ENCODE data around the gene ZNF197. TPM values are rescaled to one million over a fixed set of nuclear protein-coding genes. Genes with fewer than 3 reads are reported as not detected.
A peak's percentile ranks its signal among the peaks of the same experiment; 100 is the strongest.
"Not testable (repeated sequence)": the region's sequence is repeated elsewhere in the genome, so short reads cannot be mapped to it uniquely, and the experiment has no call there.

The ZNF197 gene
- total RNA-seq, 1 experiment from 2014 or later: 7.6 TPM

DNA sequence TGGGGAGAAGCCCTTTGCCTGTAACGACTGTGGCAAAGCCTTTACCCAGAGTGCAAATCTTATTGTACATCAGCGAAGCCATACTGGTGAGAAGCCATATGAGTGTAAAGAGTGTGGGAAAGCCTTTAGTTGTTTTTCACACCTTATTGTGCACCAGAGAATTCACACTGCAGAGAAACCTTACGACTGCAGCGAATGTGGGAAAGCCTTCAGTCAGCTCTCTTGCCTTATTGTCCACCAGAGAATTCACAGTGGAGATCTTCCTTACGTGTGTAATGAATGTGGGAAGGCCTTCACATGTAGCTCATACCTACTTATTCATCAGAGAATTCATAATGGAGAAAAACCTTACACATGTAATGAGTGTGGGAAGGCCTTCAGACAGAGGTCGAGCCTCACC lies 34.6 kb downstream of the ZNF197 start:
- no peak for DNase-seq (ENCODE audit: low read depth)

DNA sequence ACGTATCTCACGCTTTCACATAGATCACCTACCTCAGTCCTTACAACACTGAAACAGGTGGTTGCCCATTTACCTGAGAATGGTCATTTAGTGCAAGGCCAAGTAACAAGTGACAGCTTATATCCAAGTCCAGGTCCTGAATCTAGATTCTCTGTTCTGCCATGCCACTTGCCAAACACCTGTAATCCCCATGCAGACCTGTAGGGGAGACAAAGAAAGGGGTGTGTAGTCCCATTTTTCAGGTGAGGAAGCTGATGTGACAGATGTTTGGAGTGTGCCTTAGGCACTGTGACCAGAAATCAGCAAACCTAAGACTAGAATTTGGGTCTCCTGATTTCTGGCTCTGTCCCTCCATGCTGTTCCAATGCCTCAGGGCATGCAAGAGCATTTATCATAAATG lies 36.4 kb downstream of the ZNF197 start:
- DNase-seq (ENCODE audit: low read depth): no peak

DNA sequence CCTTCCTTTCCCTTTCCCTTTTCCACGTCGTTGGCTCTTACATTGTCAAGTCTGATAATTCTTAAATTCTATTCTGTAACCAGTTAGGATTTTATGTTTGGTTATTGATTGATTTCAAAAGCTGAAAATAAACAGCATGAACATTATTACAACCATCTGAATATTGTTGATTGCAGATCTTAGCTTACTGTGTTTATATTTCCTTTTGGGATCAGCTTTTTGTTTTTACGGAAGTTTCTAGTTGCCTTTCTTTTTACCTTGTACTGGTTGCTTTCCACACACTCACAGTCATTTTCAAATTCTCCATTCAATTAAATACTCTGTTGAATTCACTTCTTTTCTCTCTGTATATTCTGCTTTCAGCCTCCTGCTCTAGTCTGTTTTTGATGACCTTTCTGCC lies 40.3 kb downstream of the ZNF197 start:
- no peak for DNase-seq (ENCODE audit: low read depth)

DNA sequence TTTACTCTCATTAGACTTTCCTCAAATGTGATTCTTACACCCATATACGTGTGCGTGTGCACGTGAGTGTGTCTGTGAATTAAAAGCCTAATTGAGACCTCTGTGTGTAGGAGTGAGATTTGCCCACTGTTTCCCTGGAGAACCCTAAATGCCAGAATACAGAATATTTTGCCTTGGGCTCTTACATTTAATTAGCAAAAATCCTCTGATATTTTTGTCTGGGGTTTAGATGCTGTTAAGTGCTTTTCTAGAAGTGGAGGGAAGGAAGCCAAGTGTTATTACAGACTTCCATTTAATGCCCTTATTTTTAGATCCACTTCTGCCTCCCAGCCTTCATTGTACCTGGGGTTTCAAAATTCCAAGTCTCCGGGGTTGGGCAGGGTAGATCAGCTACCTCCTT lies 41.5 kb downstream of the ZNF197 start:
- DNase-seq (ENCODE audit: low read depth): no peak

DNA sequence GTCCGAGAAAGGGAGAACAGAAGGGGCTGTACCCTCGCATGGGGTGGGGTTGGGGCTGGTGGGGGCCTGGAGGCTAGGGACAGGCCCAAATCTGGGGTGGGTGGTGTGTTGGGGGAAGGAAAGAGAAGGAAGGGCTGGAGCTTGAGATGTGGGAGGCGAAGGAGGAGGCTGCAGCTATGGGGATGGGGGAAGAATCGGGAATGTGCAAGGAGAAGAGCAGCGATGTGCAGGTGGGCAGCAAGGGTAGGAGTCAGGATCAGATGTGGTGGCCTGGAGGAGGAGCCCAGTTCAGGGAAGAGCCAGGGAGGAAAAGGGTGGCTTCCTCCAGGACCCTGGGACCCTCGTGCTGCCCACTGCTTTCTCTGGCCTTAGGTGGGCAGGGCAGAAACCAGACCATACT lies 44.9 kb downstream of the ZNF197 start:
- DNase-seq (ENCODE audit: low read depth): no peak

DNA sequence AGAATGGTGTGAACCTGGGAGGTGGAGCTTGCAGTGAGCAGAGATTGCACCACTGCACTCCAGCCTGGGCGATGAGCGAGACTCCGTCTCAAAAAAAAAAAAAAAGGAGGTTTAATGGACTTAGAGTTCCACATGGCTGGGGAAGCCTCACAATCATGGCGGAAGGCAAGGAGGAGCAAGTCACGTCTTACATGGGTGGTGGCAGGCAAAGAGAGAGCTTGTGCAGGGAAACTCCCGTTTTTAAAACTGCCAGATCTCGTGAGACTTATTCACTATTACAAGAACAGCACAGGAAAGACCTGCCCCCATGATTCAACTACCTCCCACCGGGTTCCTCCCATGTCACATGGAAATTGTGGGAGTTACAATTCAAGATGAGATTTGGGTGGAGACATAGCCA lies 48.6 kb downstream of the ZNF197 start:
- not testable (repeated sequence) for DNase-seq (ENCODE audit: low read depth)

DNA sequence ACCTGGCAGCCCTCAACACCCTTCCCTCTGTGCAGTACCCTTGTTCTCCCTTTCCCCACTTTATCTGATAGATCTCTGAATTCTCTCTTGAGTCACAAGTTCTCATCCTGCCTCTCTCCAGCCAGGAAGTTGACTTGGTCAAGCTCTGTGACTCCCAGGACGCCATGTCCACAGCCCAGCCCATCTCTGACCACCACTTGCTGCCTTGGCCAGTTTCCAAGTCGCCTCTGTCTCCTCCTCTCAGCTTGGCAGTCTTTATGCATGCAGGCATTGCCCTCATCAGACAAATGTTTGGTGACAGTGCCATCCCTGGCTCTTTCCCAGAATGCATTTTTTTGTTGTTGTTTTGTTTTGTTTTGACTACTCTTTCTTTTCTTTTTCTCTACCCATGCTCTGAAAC lies 49.4 kb downstream of the ZNF197 start:
- no peak for DNase-seq (ENCODE audit: low read depth)

DNA sequence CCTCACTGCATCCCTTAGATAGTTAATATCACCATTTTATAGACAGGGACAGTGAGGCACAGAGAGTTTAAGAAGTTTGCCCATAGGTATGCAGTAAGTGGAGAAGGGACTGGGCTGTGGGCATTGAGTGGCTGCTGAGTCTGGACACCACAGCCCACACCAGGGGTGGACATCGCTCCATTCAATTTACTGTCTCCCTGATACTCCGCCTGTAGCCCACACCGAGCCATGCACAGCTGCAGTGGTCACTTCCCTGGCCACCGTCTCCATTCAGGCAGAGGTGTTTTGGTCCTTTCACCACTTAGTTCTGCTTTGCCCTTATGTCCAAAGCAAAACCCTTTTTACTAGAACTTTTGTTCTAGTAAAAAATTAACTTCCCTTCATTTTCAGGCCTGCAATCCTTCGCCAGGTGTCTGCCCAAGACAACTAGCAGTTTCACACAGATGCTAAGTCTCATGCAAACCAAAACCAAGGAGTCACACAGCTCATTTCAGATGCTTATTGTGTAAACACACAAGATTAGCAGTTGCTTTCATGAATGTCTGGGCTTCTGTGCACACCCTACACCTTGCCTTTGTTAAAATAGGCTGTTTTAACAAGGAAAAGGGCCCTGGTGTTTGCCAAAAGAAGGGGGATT lies 53.8 kb downstream of the ZNF197 start:
- no peak for DNase-seq (ENCODE audit: low read depth)

DNA sequence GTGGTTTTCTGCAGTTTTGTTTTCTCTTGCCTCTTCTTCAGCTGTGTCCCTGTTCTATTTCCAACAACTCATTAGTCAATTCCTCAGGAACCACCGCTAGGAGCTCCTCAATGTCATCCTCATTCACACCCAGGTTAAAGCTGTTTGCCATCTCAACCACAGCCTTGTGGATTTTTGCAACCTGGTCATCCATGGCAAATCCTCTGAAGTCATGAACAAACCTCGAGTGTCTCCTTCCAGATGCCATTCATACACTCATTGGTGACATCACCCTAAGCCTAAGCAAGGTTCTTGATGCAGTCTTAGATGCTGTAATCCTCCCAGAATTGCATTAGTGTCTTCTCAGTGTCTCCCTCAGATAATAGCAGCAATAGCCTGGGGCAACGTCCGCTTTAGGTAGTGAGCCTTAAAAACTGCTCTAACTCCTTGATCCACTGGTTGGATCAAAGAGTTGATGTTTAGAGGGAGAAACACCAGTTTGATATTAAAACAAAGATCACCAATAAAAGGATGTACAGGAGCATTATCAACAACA lies 56.2 kb downstream of the ZNF197 start:
- DNase-seq (ENCODE audit: low read depth): no peak

DNA sequence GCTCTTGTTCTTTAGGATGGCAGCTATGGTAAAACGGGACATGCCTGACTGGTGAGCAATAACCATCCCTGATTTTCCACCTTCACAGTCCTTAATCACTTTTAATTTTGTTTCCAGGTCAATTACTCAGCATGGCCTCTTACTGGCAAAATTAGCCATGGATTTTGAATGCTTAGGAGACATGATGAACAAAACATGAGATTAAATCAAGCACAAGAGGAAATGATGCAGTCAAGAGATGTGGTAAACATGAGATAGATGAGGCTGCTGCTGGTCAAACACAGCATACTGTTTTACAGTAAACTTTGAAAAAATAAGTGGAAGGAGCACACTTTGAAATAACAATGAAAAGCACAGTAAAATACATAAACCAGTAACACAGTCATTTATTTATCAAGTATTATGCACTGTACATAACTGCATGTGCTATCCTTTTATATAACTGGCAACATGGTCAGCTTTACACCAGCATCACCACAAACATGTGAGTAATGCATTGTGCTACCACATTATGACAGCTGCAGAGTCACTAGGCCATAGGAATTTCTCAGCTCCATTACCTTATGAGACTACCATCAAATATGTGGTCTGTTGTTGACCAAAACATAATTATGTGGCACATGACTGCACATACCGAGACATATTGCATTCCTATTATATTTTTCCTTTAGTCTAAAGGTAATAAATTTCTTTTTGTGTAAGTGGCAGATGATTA lies 57.5 kb downstream of the ZNF197 start:
- no peak for DNase-seq (ENCODE audit: low read depth)

DNA sequence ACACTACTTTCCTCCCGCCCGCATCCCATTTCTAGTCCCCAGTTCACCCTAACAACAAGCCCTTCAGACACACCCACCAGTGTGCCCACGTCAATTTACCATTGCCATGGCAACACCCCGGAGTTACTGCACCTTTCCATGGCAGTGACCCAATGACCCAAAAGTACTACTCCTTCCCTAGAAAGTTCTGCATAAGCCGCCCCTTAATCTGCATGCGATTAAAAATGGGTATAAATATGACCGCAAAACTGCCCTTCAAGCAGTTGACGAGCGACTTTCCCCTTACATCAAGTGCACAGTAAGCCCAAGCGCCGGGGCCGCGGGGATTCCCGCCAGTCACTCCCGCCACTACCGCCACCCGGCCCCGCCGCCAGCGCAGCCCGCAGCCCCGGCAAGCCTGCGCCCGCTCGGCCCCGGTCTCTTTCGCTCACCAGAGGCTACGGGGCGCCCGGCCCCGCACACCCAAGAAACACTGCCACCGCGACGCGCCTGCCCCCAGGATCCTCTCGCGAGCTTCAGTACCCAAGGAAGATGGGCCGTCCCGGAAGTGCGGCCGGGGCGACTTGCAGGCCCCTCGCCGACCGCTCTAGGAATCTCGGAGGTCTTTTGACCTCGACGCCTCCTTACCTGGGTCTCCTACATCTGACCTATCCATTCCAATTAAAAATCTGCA lies 60.4 kb downstream of the ZNF197 start:
- DNase-seq (ENCODE audit: low read depth): peak; percentile 69

DNA sequence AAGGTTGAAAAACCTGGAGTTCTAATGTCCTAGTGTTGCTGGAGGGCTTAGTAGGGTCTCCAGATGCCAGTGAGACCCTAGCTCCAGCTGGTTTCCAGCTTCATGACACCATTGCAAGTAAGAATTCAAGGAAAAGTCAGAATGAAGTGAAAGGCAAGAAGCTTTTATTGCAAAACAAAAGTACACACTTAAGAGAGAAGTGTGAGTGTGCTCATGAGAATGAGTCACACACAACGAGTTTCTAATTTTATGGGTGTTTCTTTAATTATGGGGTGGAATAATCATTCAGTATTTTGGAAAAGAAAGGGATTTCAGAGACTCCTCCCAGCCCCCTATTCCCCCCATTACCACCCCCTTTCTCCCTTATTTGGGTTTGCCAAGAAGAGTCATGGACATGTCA lies 63.1 kb downstream of the ZNF197 start:
- no peak for DNase-seq (ENCODE audit: low read depth)

Other genes with a start within 250 kb of the ZNF197 start
- 5.2 and 5.9 TPM in 2 replicates for gene ZNF445, start 147.4 kb upstream of the ZNF197 start, total RNA-seq (2014; rRNA removed; shearing (Covaris generic))
- gene ZKSCAN7, start 69.8 kb upstream of the ZNF197 start, total RNA-seq (2014; rRNA removed; shearing (Covaris generic)): 0.10 and 0.33 TPM in 2 replicates
- gene ZNF660, start 40.1 kb upstream of the ZNF197 start, total RNA-seq (2014; rRNA removed; shearing (Covaris generic)): 0.11 and 0.60 TPM in 2 replicates
- gene ZNF35, start 23.7 kb downstream of the ZNF197 start, total RNA-seq (2014; rRNA removed; shearing (Covaris generic)): 14.6 and 19.8 TPM in 2 replicates
- gene ZNF502, start 87.6 kb downstream of the ZNF197 start, total RNA-seq (2014; rRNA removed; shearing (Covaris generic)): 0.37 and 0.72 TPM in 2 replicates
- 0.07 TPM in 1 of 2 replicates, not detected in the other for gene ZNF501, start 104.6 kb downstream of the ZNF197 start, total RNA-seq (2014; rRNA removed; shearing (Covaris generic))
- gene KIAA1143, start 136.6 kb downstream of the ZNF197 start, total RNA-seq (2014; rRNA removed; shearing (Covaris generic)): 12.5 and 14.5 TPM in 2 replicates
- 10.6 and 15.6 TPM in 2 replicates for gene KIF15, start 136.8 kb downstream of the ZNF197 start, total RNA-seq (2014; rRNA removed; shearing (Covaris generic))
- gene TMEM42, start 236.9 kb downstream of the ZNF197 start, total RNA-seq (2014; rRNA removed; shearing (Covaris generic)): 4.4 and 5.4 TPM in 2 replicates
- gene TGM4, start 249.6 kb downstream of the ZNF197 start, total RNA-seq (2014; rRNA removed; shearing (Covaris generic)): 0.03 TPM in 1 of 2 replicates, not detected in the other